Stimulated activated CD4-positive, alpha-beta T cell treated with anti-CD3 and anti-CD28 coated beads, Interleukin-12 subunit alpha, Interleukin-12 subunit beta, amount 100 ng/mL, for 24 hours (primary cell): ENCODE results near the gene GEMIN5.
"Not testable (repeated sequence)": the region's sequence is repeated elsewhere in the genome, so short reads cannot be mapped to it uniquely, and the experiment has no call there.

Experiments
- DNase-seq, 2 experiments: peaks; one replicate each; pipeline ENCODE4 v3.0.0-alpha.2; 2020; ENCODE audit warnings: low read depth in 2 of 2

Gene GEMIN5

GRCh38 chr5:154940772-154941620 lies 3.0 kb upstream of the GEMIN5 start, which contains the start of gene MRPL22:
MRPL22 (plus strand) TSS chr5:154941073; CDS start chr5:154941111, 38 bp downstream.
- DNase-seq, result peak; percentile 91 to 94

GRCh38 chr5:154940375-154940771 lies 2.4 kb upstream of the GEMIN5 start:
- no peak for DNase-seq

- not testable (repeated sequence) for DNase-seq
Measured at GRCh38 chr5:154939387-154939786, 1.4 kb upstream of the GEMIN5 start.

- no peak for DNase-seq
Measured at GRCh38 chr5:154937186-154937717, 759 bp downstream of the GEMIN5 start.

GRCh38 chr5:154934881-154935280 lies 3.1 kb downstream of the GEMIN5 start:
- no peak for DNase-seq

GRCh38 chr5:154933537-154933936 lies 4.5 kb downstream of the GEMIN5 start:
- DNase-seq, result no peak

GRCh38 chr5:154923441-154924430 lies 14.3 kb downstream of the GEMIN5 start:
- no peak for DNase-seq

GRCh38 chr5:154917757-154918156 lies 20.3 kb downstream of the GEMIN5 start:
- no peak for DNase-seq

- no peak for DNase-seq
Measured at GRCh38 chr5:154916874-154917273, 21.1 kb downstream of the GEMIN5 start.

GRCh38 chr5:154905601-154906000 lies 32.4 kb downstream of the GEMIN5 start:
- not testable (repeated sequence) for DNase-seq

GRCh38 chr5:154901913-154902312 lies 36.1 kb downstream of the GEMIN5 start:
- no peak for DNase-seq

- DNase-seq, result no peak
Measured at GRCh38 chr5:154901276-154901675, 36.7 kb downstream of the GEMIN5 start.

- no peak for DNase-seq
Measured at GRCh38 chr5:154900066-154900465, 37.9 kb downstream of the GEMIN5 start.

- DNase-seq, result no peak
Measured at GRCh38 chr5:154899151-154899816, 38.7 kb downstream of the GEMIN5 start.

GRCh38 chr5:154898210-154898609 lies 39.8 kb downstream of the GEMIN5 start:
- no peak for DNase-seq

- no peak for DNase-seq
Measured at GRCh38 chr5:154896562-154897165, 41.3 kb downstream of the GEMIN5 start.

GRCh38 chr5:154895606-154896561 lies 42.1 kb downstream of the GEMIN5 start:
- no peak for DNase-seq

GRCh38 chr5:154893381-154893780 lies 44.6 kb downstream of the GEMIN5 start:
- DNase-seq, result no peak

GRCh38 chr5:154892369-154892771 lies 45.6 kb downstream of the GEMIN5 start:
- no peak for DNase-seq

- DNase-seq, result no peak
Measured at GRCh38 chr5:154885439-154885838, 52.6 kb downstream of the GEMIN5 start.
